Activated CD8-positive, alpha-beta T cell treated with anti-CD3 and anti-CD28 coated beads, Interleukin-2, amount 10 ng/mL, durations not matched to agents 7 days and 5 days (primary cell): ENCODE measurements around the gene EIF4EBP2. TPM values are rescaled to one million over a fixed set of nuclear protein-coding genes. Genes with fewer than 3 reads are reported as not detected.

ENCODE experiments used
- ATAC-seq: fragments of 150-1000 bp; cut with Tn5 transposase; one replicate; pipeline ENCODE4 v1.10.0; 2021; ENCODE audit warnings: moderate library complexity
- CTCF ChIA-PET: fragments of 350-600 bp; sonication (Branson Sonifier 250); formaldehyde crosslinking; loops from one replicate; lab custom pipeline; 2021; ENCODE audit warnings: antibody characterized with exemption; lab: Charles Lee
- POLR2A ChIA-PET: fragments of 350-600 bp; sonication (Branson Sonifier 250); formaldehyde crosslinking; loops from one replicate; lab custom pipeline; 2021; ENCODE audit warnings: antibody characterized with exemption; lab: Charles Lee
- DNase-seq: peaks from one replicate; pipeline ENCODE4 v3.0.0-alpha.2; 2020
- H3K27ac Mint-ChIP-seq: one replicate; pipeline ENCODE4 v1.8.0; 2021; ENCODE audit warnings: mild to moderate bottlenecking, mixed read lengths
- H3K27me3 Mint-ChIP-seq: one replicate; pipeline ENCODE4 v1.8.0; 2021; ENCODE audit warnings: low read depth, mixed read lengths
- H3K36me3 Mint-ChIP-seq: one replicate; pipeline ENCODE4 v1.8.0; 2021; ENCODE audit warnings: low read depth, mixed read lengths
- H3K4me1 Mint-ChIP-seq: one replicate; pipeline ENCODE4 v1.8.0; 2021; ENCODE audit warnings: low read depth, mixed read lengths
- H3K4me3 Mint-ChIP-seq: one replicate; pipeline ENCODE4 v1.8.0; 2021; ENCODE audit warnings: mild to moderate bottlenecking, mixed read lengths
- H3K9me3 Mint-ChIP-seq: one replicate; pipeline ENCODE4 v1.8.0; 2022; ENCODE audit warnings: mixed read lengths; ENCODE audit not compliant: insufficient read depth
- total RNA-seq, 2 experiments: library from RNA; stranded (reverse); gene quantifications; one replicate each; pipeline ENCODE4 v1.2.3, GENCODE V29; 2021

The EIF4EBP2 gene
- total RNA-seq, 2 experiments from 2014 or later = 58.7 to 60.8 TPM

- H3K4me1 Mint-ChIP-seq = peaks cover 16% of the 10 kb centered on the region
Observed at GRCh38 chr10:70363971-70364771, 39.8 kb upstream of the EIF4EBP2 start.

GRCh38 chr10:70364772-70365091 lies 39.2 kb upstream of the EIF4EBP2 start:
- ATAC-seq = no peak
- no peak overlapping the region for H3K27ac Mint-ChIP-seq

More at GRCh38 chr10:70363971-70364771, 39.8 kb upstream of the EIF4EBP2 start:
- H3K27me3 Mint-ChIP-seq = no peaks in the 10 kb centered on the region
- peak; percentile 99 for ATAC-seq
- peak overlapping the region; percentile 65 for H3K27ac Mint-ChIP-seq
- no peak overlapping the region for H3K4me3 Mint-ChIP-seq
- H3K36me3 Mint-ChIP-seq = no peaks in the 10 kb centered on the region
- CTCF ChIA-PET = interaction anchor here (0.6 to 24.5 kb wide), 60 partner anchors 9 to 577 kb away, joined by 3 to 688 read pairs (median 5); partner anchors contain the start of genes EIF4EBP2, LRRC20, MACROH2A2 and PPA1
- no peaks in the 10 kb centered on the region for H3K9me3 Mint-ChIP-seq
- DNase-seq = peak; percentile 92
- POLR2A ChIA-PET = interaction anchor here (0.7 to 2.1 kb wide), 9 partner anchors 12 to 218 kb away, joined by 3 to 13 read pairs (median 4); partner anchors contain the start of genes EIF4EBP2, PPA1 and TYSND1

DNA sequence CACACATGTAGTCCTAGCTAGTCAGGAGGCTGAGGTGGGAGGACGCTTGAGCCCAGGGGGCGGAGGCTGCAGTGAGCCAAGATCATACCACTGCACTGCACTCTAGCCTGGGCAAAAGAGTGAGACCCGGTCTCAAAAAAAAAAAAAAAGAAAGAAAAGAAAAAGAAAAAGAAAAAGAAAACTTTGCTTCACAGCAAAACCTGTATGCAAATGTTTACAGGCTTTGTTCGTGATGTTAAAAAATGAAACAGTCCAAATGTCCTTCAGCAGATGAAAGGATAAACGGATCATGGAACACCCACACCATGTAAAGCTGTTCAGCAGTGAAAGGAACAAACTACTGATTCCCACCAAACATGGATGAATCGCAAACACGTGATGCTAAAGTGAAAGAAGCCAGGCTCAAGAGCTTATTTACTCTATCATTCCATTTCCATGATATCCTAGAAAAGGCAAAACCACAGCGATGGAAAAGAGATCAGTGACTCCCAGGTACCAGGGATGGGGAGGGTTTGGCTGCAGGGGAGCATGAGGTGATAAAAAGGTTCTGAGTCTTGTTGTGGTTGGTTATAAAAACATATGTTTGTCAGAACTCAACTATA lies 36.6 kb upstream of the EIF4EBP2 start:
- no peaks in the 10 kb centered on the region for H3K27me3 Mint-ChIP-seq
- ATAC-seq (no peak), DNase-seq (no peak)
- no peaks in the 10 kb centered on the region for H3K9me3 Mint-ChIP-seq
- POLR2A ChIA-PET = no interaction called here
- peaks cover 2% of the 10 kb centered on the region for H3K36me3 Mint-ChIP-seq
- peaks cover 13% of the 10 kb centered on the region for H3K4me1 Mint-ChIP-seq
- H3K27ac Mint-ChIP-seq = no peak overlapping the region
- no peak overlapping the region for H3K4me3 Mint-ChIP-seq
- CTCF ChIA-PET = interaction anchor here (0.6 to 24.5 kb wide), 3 partner anchors 99 to 221 kb away, joined by 3 to 688 read pairs (median 132); partner anchors contain the start of gene TYSND1

More at GRCh38 chr10:70364772-70365091, 39.2 kb upstream of the EIF4EBP2 start:
- no peak for DNase-seq
- H3K9me3 Mint-ChIP-seq = no peaks in the 10 kb centered on the region
- peaks cover 16% of the 10 kb centered on the region for H3K4me1 Mint-ChIP-seq
- H3K36me3 Mint-ChIP-seq = no peaks in the 10 kb centered on the region
- no peak overlapping the region for H3K4me3 Mint-ChIP-seq
- CTCF ChIA-PET = interaction anchor here (0.7 to 24.5 kb wide), 41 partner anchors 10 to 578 kb away, joined by 3 to 688 read pairs (median 7); partner anchors contain the start of genes EIF4EBP2, LRRC20, PPA1 and TYSND1
- POLR2A ChIA-PET = interaction anchor here (0.8 to 2.1 kb wide), 7 partner anchors 13 to 143 kb away, joined by 3 to 13 read pairs (median 3); partner anchors contain the start of genes EIF4EBP2 and PPA1
- no peaks in the 10 kb centered on the region for H3K27me3 Mint-ChIP-seq

- H3K36me3 Mint-ChIP-seq = peaks cover 2% of the 10 kb centered on the region
- H3K27ac Mint-ChIP-seq = no peak overlapping the region
- DNase-seq (no peak), ATAC-seq (no peak)
- peaks cover 10% of the 10 kb centered on the region for H3K4me1 Mint-ChIP-seq
- H3K4me3 Mint-ChIP-seq = no peak overlapping the region
- ChIA-PET CTCF (interaction anchor here (0.9 to 24.5 kb wide), 3 partner anchors 23 to 146 kb away, joined by 3 to 688 read pairs (median 132); no protein-coding TSS in a partner anchor), POLR2A (no interaction called here)
- no peaks in the 10 kb centered on the region for H3K27me3 Mint-ChIP-seq
- no peaks in the 10 kb centered on the region for H3K9me3 Mint-ChIP-seq
Observed at GRCh38 chr10:70368774-70369482, 35.0 kb upstream of the EIF4EBP2 start.

DNA sequence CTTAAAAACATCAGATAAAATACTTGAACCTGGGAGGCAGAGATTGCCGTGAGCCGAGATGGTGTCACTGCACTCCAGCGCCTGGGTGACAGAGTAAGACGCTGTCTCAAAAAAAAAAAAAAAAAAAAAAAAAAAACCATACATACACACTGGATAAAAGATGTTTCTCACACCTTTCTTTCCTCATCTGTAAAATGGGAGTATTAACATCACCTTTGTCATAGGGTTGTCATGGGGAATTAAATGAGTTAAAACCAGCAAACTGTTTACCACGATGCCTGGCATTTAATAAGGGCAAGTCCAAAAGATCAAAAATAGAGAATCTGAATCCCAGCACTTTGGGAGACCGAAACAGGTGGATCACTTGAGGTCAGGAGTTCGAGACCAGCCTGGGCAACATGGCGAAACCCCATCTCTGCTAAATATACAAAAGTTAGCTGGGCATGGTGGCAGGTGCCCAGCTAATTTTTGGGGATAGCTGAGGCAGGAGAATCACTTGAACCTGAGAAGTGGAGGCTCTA lies 34.4 kb upstream of the EIF4EBP2 start:
- Mint-ChIP-seq H3K9me3 (no peaks in the 10 kb centered on the region), H3K4me3 (no peak overlapping the region), H3K27me3 (no peaks in the 10 kb centered on the region), H3K4me1 (peaks cover 3% of the 10 kb centered on the region), H3K27ac (no peak overlapping the region), H3K36me3 (peaks cover 6% of the 10 kb centered on the region)
- ChIA-PET CTCF (interaction anchor here (0.7 to 24.5 kb wide), 2 partner anchors 147 to 148 kb away, joined by 3 to 688 read pairs; no protein-coding TSS in a partner anchor), POLR2A (no interaction called here)
- DNase-seq = no peak
- ATAC-seq = no peak

DNA sequence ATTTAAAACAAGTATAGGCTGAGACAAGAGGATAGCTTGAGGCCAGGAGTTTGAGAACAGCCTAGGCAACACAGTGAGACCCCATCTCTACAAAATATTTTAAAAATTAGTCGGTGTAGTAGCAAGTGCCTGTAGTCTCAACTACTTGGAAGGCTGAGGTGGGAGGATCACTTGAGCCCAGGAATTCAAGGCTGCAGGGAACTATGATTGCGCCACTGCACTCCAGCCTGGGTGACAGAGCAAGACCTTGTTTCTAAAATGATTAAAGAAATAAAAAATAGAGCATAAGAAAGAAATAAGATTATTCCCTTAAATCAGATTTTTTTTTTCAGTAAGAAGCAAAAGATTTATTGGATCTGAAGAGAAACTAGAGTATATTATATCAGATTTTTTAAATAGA lies 33.2 kb upstream of the EIF4EBP2 start:
- H3K4me3 Mint-ChIP-seq = no peak overlapping the region
- ChIA-PET POLR2A (no interaction called here), CTCF (interaction anchor here (1.1 kb wide), 1 partner anchor 149 kb away, joined by 3 read pairs; no protein-coding TSS in a partner anchor)
- no peaks in the 10 kb centered on the region for H3K27me3 Mint-ChIP-seq
- H3K9me3 Mint-ChIP-seq = no peaks in the 10 kb centered on the region
- H3K36me3 Mint-ChIP-seq = peaks cover 9% of the 10 kb centered on the region
- no peaks in the 10 kb centered on the region for H3K4me1 Mint-ChIP-seq
- DNase-seq (no peak), ATAC-seq (no peak)
- no peak overlapping the region for H3K27ac Mint-ChIP-seq

DNA sequence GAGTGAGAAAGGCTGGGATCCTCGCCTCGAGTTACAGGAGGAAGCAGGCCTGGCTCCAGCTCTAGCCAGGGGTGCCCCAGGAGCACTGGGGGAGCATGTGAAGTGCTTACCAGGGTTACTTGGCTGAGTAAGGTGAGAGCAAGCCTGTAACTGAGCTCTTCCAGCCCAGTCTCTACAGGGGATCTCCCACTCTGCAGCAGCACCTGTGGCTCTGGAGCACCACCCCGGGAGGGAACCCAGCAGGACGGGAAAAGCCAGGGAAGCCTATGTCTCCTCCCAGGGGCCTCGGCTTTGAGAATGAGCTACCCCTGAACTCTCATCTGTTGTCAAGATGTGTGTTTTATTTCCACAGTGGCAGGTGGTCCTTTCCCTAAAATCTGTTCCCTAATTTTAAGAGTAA lies 32.1 kb upstream of the EIF4EBP2 start:
- no peaks in the 10 kb centered on the region for H3K4me1 Mint-ChIP-seq
- CTCF ChIA-PET = no interaction called here
- no peak overlapping the region for H3K27ac Mint-ChIP-seq

DNA sequence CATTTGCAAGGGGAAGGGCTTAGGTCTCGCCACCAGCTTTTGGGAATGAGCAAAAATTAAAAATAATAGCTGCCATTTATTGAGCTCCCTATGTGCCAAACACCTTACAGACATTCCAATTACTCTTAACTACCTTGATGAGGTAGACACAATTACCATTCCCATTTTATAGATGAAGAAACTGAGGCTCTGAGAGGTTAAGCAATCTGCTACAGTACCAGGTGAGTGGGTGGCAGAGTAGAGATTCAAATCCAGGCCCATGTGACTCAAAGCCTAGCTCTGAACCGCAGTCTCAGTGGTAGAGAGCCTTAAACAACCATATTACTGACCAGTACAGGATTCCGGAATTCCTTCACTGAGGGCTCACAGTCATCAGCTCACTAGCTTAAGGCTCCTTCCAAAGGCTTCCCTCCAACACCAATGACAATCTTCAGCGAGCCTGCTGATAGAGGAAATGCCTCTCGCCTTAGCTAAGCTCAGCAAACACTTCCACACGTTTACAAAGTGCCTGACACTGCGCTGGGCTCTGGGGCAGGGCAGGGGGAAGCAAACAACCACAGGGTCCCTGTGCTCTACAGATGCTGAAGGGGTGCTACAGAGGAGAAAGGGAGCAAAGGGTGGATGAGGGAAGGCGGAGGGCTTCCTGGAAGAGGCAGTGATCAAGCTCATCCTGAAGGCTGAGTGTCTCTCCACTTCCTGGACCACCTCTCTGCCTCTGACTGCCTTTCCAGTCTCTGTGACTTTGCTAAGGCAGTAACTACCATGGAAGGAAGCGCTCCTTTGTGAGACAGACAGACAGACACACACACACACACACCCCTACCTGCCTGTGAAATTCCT lies 28.9 kb upstream of the EIF4EBP2 start:
- no peaks in the 10 kb centered on the region for H3K27me3 Mint-ChIP-seq
- H3K9me3 Mint-ChIP-seq = no peaks in the 10 kb centered on the region
- ChIA-PET CTCF (interaction anchor here (0.9 to 5.5 kb wide), 3 partner anchors 11 to 156 kb away, joined by 3 to 31 read pairs (median 9); no protein-coding TSS in a partner anchor), POLR2A (no interaction called here)
- no peak for ATAC-seq
- no peak overlapping the region for H3K4me3 Mint-ChIP-seq
- H3K27ac Mint-ChIP-seq = no peak overlapping the region
- no peak for DNase-seq
- H3K36me3 Mint-ChIP-seq = peaks cover 17% of the 10 kb centered on the region
- peaks cover 2% of the 10 kb centered on the region for H3K4me1 Mint-ChIP-seq

More for the DNA sequence above, 32.1 kb upstream of the EIF4EBP2 start:
- no peak for ATAC-seq
- H3K27me3 Mint-ChIP-seq = no peaks in the 10 kb centered on the region
- POLR2A ChIA-PET = no interaction called here
- H3K9me3 Mint-ChIP-seq = no peaks in the 10 kb centered on the region
- peaks cover 9% of the 10 kb centered on the region for H3K36me3 Mint-ChIP-seq
- no peak for DNase-seq
- no peak overlapping the region for H3K4me3 Mint-ChIP-seq

DNA sequence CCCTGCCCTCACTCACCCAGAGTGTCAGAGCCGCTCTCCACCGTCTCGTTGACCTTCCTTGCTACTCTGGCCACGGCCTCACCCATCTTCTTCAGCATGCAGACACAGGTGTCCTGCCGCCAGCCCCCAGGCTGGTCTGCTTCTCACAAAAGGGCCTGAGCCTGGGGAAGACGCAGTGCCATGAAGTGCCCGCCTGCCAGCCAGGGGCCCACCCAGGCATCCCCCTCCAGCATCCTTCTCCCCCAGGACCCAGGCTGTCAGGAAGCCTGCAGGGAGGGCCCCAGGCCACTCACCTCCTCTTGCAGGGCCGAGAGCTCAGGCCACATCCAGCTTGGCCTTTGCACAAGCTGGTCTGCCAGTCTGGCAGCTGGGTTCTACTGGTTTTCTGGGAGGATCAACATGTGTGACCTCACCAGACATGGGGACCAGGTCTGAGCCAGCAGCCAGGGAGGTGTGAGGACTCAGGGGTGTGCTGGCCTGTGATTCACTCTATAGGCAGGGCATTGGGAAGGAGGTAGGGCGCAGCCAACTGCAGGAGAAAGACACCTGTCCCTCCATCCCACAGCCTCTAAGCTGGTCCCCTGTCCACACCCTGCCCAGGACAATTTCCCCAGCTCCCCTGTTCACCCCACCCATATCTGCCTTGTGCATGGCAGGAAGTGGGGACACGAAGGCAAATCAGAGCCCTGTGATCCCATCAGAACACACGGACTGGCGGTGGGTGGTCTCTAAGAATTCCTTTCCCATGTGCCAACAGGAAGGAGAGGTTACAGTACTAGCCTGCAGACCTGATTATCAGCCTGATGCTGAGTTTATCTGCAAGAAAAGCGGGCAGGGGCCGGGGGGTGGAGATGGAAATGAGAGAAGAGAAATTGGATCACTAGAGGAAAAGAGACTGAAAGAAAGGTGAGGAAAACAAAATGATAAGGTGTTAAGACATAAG lies 27.2 kb upstream of the EIF4EBP2 start:
- POLR2A ChIA-PET = interaction anchor here (0.8 kb wide), 1 partner anchor 154 kb away, joined by 3 read pairs; no protein-coding TSS in a partner anchor
- peaks cover 17% of the 10 kb centered on the region for H3K36me3 Mint-ChIP-seq
- no peaks in the 10 kb centered on the region for H3K9me3 Mint-ChIP-seq
- CTCF ChIA-PET = interaction anchor here (0.6 to 5.5 kb wide), 4 partner anchors 12 to 104 kb away, joined by 3 to 31 read pairs (median 4); no protein-coding TSS in a partner anchor
- H3K4me1 Mint-ChIP-seq = peaks cover 13% of the 10 kb centered on the region
- DNase-seq (no peak), ATAC-seq (no peak)
- no peaks in the 10 kb centered on the region for H3K27me3 Mint-ChIP-seq
- no peak overlapping the region for H3K4me3 Mint-ChIP-seq
- H3K27ac Mint-ChIP-seq = no peak overlapping the region
